Peyer's patch (tissue), 4 donors: ENCODE data around the gene SPSB2. TPM values are rescaled to one million over a fixed set of nuclear protein-coding genes. Genes with fewer than 3 reads are reported as not detected.

Experiments
- DNase-seq, 3 donors: peaks; one replicate each; pipeline ENCODE4 v3.0.0-alpha.2; 2017 to 2019
- H3K27ac ChIP-seq, 4 donors: fragments of 200-600 bp; sonication (generic); one replicate each; pipeline ENCODE4 v1.5.1; 2016 to 2019
- H3K27me3 ChIP-seq, 2 donors: fragments of 200-600 bp; sonication (generic); one replicate each; pipeline ENCODE4 v1.5.1; 2019
- H3K36me3 ChIP-seq, 3 donors: fragments of 200-600 bp; sonication (generic); one replicate each; pipeline ENCODE4 v1.5.1; 2016 to 2019
- H3K4me1 ChIP-seq, 4 donors: fragments of 200-600 bp; sonication (generic); one replicate each; pipeline ENCODE4 v1.5.1; 2016 to 2019
- H3K4me3 ChIP-seq, 4 donors: fragments of 200-600 bp; sonication (generic); 1 replicate in 3 of 4; 2 replicates in 1 of 4; pipeline ENCODE4 v1.5.1; 2016 to 2019; ENCODE audit warnings: mild to moderate bottlenecking in 1 of 4
- H3K9me3 ChIP-seq, 4 donors: fragments of 200-600 bp; sonication (generic); one replicate each; pipeline ENCODE4 v1.5.1; 2016 to 2019; ENCODE audit warnings: mild to moderate bottlenecking in 1 of 4
- CTCF ChIP-seq, 6 experiments: fragments of 450-650 bp in 4 of 6; fragments of 200-600 bp in 2 of 6; sonication (generic) in 1 of 6; IDR thresholded peaks; one replicate each; pipeline ENCODE4 v1.5.1; 2017 to 2019; ENCODE audit warnings: antibody characterized with exemption in 6 of 6, mild to moderate bottlenecking in 3 of 6, moderate library complexity in 1 of 6
- POLR2A ChIP-seq, 2 donors: fragments of 450-650 bp; IDR thresholded peaks; one replicate each; pipeline ENCODE4 v1.5.1; 2017; ENCODE audit warnings: antibody characterized with exemption in 2 of 2, mild to moderate bottlenecking in 2 of 2, moderate library complexity in 2 of 2
- total RNA-seq, 4 donors: library from RNA; depleted of rRNA; stranded (reverse); fragments of >200 nt; gene quantifications; one replicate each; pipeline ENCODE4 v1.1.0, GENCODE V29; 2016

The SPSB2 gene
- total RNA-seq, 4 donors from 2014 or later, result 4.1 to 12.3 (median 9.9) TPM

- no peak within 1 kb of the TSS for H3K4me3 ChIP-seq
- no peaks in the 10 kb centered on the region for H3K27me3 ChIP-seq
- no peak for DNase-seq
- TF ChIP-seq POLR2A (IDR thresholded peaks at IDR 0.05) (no peak), CTCF (IDR thresholded peaks at IDR 0.05) (no peak)
- H3K36me3 ChIP-seq, result peaks cover 0 to 19% (median 0%) of the 10 kb centered on the region in 3 donors
- H3K9me3 ChIP-seq, result no peaks in the 10 kb centered on the region
- peaks cover 0 to 4% (median 0%) of the 10 kb centered on the region in 4 donors for H3K4me1 ChIP-seq
- H3K27ac ChIP-seq, result peak within 1 kb of the TSS in 1 of 4 donors; percentile 73
These were observed 32.2 kb downstream of the SPSB2 start, which contains the start of gene GNB3 for GRCh38 chr12:6840761-6841515. TSS of gene GNB3 (plus strand) at chr12:6840925. CDS start at chr12:6841288, 363 bp downstream.

- DNase-seq, result no peak
- peaks cover 0 to 13% (median 0%) of the 10 kb centered on the region in 3 donors for H3K36me3 ChIP-seq
These were observed 32.8 kb downstream of the SPSB2 start for GRCh38 chr12:6840330-6840729.

GRCh38 chr12:6839482-6840201, 33.5 kb downstream of the SPSB2 start:
- Histone ChIP-seq H3K27me3 (no peaks in the 10 kb centered on the region), H3K4me3 (no peak overlapping the region), H3K27ac (peak overlapping the region in 1 of 4 donors; percentile 73), H3K9me3 (no peaks in the 10 kb centered on the region), H3K36me3 (peaks cover 0 to 13% (median 0%) of the 10 kb centered on the region in 3 donors), H3K4me1 (peaks cover 0 to 4% (median 0%) of the 10 kb centered on the region in 4 donors)
- DNase-seq, result peak in 2 of 3 donors; percentile 81 to 88
- TF ChIP-seq CTCF (IDR thresholded peaks at IDR 0.05) (no peak), POLR2A (IDR thresholded peaks at IDR 0.05) (no peak)

More at GRCh38 chr12:6840330-6840729, 32.8 kb downstream of the SPSB2 start:
- H3K9me3 ChIP-seq, result no peaks in the 10 kb centered on the region
- no peaks in the 10 kb centered on the region for H3K27me3 ChIP-seq
- TF ChIP-seq CTCF (IDR thresholded peaks at IDR 0.05) (no peak), POLR2A (IDR thresholded peaks at IDR 0.05) (no peak)
- H3K27ac ChIP-seq, result peak overlapping the region in 1 of 4 donors; percentile 73
- H3K4me3 ChIP-seq, result no peak overlapping the region
- H3K4me1 ChIP-seq, result peaks cover 0 to 4% (median 0%) of the 10 kb centered on the region in 4 donors

GRCh38 chr12:6838854-6839253, 34.2 kb downstream of the SPSB2 start:
- Histone ChIP-seq H3K4me3 (no peak overlapping the region), H3K27me3 (no peaks in the 10 kb centered on the region), H3K36me3 (peaks cover 0 to 13% (median 0%) of the 10 kb centered on the region in 3 donors), H3K4me1 (peaks cover 0 to 4% (median 0%) of the 10 kb centered on the region in 4 donors), H3K27ac (no peak overlapping the region), H3K9me3 (no peaks in the 10 kb centered on the region)
- no peak for DNase-seq
- no peak for TF ChIP-seq CTCF (IDR thresholded peaks at IDR 0.05)
- TF ChIP-seq POLR2A (IDR thresholded peaks at IDR 0.05), result no peak

GRCh38 chr12:6837370-6838060, 35.6 kb downstream of the SPSB2 start:
- H3K27ac ChIP-seq, result no peak overlapping the region
- no peak for TF ChIP-seq POLR2A (IDR thresholded peaks at IDR 0.05)
- TF ChIP-seq CTCF (IDR thresholded peaks at IDR 0.05), result no peak
- H3K4me1 ChIP-seq, result peaks cover 0 to 4% (median 0%) of the 10 kb centered on the region in 4 donors
- peaks cover 0 to 19% (median 0%) of the 10 kb centered on the region in 3 donors for H3K36me3 ChIP-seq
- DNase-seq, result no peak
- H3K4me3 ChIP-seq, result no peak overlapping the region
- H3K9me3 ChIP-seq, result no peaks in the 10 kb centered on the region
- no peaks in the 10 kb centered on the region for H3K27me3 ChIP-seq
